NCI-H2171 (cell line): Measurements from ENCODE around the gene ATXN7.
A peak's percentile ranks its signal among the peaks of the same experiment; 100 is the strongest.

Experiments
- DNase-seq: peaks from one replicate; lab custom pipeline; 2025; lab: John Stamatoyannopoulos, UW

Gene ATXN7

DNA sequence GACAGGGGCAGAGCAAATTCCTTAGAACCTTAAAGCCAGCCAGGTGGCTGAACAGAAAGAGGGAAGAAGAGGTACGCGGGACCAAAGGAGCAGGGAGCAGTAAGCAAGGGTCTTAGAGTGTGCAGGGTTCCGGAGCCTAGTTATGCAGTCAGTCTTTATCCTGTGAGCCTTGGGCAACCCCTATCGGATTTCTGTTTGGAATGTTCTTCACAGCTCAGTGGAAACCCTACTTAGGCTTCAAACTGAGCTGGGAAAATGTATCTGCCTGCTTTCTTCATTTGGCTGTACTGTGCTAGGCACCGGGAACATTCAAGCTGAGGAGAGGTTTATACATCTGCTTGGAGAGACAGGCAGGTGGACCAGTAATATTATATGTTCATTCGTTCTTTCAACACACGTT lies 122.5 kb downstream of the ATXN7 start:
- no peak for DNase-seq

DNA sequence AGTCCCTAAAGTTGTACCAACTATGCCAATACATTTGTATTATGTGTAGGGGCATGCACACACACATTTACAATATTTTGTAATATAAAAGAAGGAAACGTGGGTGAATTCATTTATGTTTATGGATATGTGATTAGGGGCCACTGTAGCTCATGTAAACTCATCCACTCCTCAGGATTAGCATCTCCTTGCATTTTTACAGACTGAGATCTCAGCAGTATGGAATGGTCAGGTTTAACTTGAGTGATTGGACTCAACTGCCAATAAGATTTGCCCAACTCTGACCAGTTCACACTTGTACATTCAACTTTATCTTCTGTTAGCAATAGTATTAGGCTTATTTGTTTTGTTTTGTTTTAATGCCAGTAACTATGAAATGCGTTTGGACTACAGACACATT lies 123.2 kb downstream of the ATXN7 start:
- no peak for DNase-seq

GRCh38 chr3:63988943-63989342 lies 125.3 kb downstream of the ATXN7 start:
- DNase-seq = no peak

GRCh38 chr3:63990204-63990603 lies 126.5 kb downstream of the ATXN7 start:
- no peak for DNase-seq

GRCh38 chr3:63990733-63991132 lies 127.1 kb downstream of the ATXN7 start:
- DNase-seq = no peak

DNA sequence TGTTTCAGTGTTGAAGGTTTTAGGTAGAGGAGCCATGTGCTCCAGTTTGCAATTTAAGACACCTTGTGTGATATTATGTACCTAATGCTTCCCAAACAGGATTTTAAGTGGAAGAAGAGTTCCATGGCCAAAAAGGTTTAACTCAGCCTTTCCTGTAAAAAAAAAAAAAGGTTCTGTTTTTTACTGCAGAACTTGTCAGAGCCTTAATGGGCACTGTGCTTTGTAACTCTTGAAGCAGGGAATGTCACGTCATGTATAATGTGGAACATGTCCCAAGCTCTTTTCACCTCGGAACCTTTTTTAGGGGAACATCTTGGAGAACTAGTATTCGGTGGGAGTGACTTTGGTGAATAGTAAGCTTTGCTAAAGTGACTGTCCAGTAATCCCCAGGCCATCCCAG lies 128.0 kb downstream of the ATXN7 start:
- no peak for DNase-seq

- DNase-seq = no peak
Measured at GRCh38 chr3:63992516-63993209, 129.0 kb downstream of the ATXN7 start.

GRCh38 chr3:63993653-63994079 lies 130.0 kb downstream of the ATXN7 start:
- DNase-seq = peak; percentile 40

GRCh38 chr3:63995086-63995485 lies 131.4 kb downstream of the ATXN7 start:
- no peak for DNase-seq

- no peak for DNase-seq
Measured at GRCh38 chr3:63998852-63999754, 135.4 kb downstream of the ATXN7 start.

DNA sequence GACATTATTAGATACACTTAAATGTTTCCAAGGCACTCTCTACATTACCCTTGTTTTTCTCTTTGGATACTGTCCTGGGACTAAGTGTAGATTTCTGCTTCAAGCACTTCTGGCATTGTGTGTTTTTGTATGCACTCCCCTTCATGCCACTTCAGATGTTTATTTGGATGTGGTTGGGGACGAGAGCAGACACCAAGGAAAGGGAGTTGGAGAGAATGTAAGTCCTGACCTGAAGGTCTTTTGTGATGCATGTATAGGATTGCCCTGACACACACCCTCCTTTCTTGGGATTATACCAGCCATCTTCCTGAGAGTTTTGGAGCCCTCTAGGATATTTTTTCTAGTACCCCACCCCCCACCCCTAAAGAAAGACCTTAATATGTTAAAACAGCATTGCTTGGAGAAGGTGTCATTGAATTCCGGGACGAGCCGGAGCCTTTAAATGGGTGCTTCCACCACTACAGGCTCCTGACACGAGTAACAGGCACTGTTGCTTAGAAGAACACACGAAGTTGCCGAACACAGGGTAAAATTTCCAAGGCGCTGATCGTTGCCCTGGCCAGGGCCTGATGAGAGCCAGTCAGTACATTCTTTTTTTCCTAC lies 136.9 kb downstream of the ATXN7 start:
- DNase-seq = no peak

GRCh38 chr3:64002233-64002632 lies 138.6 kb downstream of the ATXN7 start:
- no peak for DNase-seq

DNA sequence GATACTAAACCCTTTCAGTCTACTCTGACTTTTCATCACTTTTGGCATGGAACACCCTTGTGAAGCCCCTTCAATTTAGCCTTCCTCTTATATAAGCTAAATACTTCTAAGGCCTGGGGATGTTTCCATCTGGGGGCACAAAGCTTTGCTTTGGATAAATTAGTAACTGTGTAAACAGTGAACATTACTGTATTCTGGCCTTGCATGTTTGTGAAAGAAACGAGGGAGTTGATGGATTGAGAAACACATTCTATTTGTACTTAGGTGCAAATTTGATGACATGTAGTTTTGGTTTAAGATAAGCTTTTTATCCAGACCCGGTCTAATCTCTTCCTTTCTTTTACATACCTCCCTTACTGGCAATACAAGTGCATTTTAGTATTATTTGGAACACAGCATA lies 139.9 kb downstream of the ATXN7 start:
- DNase-seq = no peak

- no peak for DNase-seq
Measured at GRCh38 chr3:64008017-64008416, 144.3 kb downstream of the ATXN7 start.

GRCh38 chr3:64008487-64009351 lies 145.1 kb downstream of the ATXN7 start:
- DNase-seq = no peak

DNA sequence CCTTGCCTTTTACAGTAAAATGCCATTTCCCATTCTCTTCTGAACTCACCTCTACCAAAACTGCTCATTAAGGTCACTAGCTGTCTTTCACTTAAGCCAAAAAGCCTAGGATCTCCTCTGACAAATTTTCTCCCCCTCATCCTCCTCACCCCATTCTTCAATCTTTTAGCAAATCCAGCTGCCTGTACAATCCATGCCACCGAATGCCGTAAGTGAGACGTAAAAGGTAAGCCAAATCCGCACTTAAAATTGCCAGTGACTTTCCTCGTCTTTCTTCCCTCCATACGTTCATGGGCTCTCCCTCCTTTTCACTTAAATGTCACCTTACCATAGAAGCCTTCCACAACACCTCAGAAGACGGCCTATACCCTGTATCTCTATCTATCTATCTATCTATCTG lies 145.9 kb downstream of the ATXN7 start:
- no peak for DNase-seq

DNA sequence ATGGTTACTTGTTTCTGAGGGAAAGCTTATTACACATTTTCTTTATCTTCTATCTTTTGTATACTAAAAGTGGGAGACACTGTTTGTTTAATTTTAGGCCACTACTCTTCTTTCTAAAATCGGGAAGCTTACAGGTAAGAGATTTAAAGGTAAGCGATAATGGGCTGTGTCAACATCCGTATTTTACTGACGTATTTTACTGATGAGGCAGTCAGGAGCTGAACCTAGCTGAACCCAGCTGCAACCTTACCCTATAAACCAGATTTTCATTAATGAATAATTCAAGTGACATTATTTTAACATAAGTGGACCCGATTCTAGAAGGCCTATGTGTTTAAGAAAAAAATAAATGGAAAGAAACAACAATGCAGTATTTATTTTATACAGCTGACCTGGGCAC lies 146.5 kb downstream of the ATXN7 start:
- DNase-seq = no peak

- no peak for DNase-seq
Measured at GRCh38 chr3:64011685-64012084, 148.0 kb downstream of the ATXN7 start.

DNA sequence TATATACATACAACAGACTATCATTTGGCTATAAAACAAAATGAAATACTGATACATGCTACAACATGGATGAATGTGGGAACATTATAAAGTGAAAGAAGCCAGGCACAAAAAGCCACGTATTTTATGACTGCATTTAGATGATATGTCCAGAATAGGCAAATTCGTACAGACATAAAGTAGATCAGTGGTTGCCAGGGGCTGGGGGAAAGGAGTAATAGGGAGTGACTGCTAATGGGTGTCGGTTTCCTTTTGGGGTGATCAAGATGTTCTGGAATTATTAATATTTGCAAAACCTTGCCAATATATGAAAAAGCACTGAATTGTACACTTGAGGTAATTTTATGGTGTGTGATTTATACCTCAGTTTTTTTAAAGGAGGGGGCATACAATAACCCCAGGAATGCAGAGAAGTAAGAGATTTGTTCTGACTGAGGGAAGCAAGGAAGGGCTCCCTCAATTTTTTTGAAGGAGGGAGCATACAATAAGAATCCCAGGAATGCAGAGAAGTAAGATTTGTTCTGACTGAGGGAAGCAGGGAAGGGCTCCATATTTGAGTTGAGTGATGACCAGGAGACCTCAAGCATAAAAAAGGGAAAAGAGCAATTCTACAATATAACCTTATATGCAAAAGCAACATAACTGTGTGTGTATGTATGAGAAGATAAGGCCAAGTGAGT lies 153.4 kb downstream of the ATXN7 start:
- DNase-seq = no peak

GRCh38 chr3:64019271-64019670 lies 155.6 kb downstream of the ATXN7 start:
- DNase-seq = no peak

GRCh38 chr3:64019879-64020278 lies 156.2 kb downstream of the ATXN7 start:
- no peak for DNase-seq
